ENCODE data around the gene NXF2B.
"Not testable (repeated sequence)": the region's sequence is repeated elsewhere in the genome, so short reads cannot be mapped to it uniquely, and the experiment has no call there.

NXF2B gene

GRCh38 chrX:102439908-102440307, at the start of gene NXF2B:
TSS of gene NXF2B (minus strand) at chrX:102440008. CDS start at chrX:102380036, 59,972 bp downstream.
- in situ Hi-C loops (cut with HindIII; ENCODE audit: low sequenced_read_pairs) = not testable (repeated sequence)

GRCh38 chrX:102478765-102479164, 39.0 kb upstream of the NXF2B start:
- in situ Hi-C loops (cut with HindIII; ENCODE audit: low sequenced_read_pairs) = not testable (repeated sequence)

GRCh38 chrX:102471762-102472220, 32.0 kb upstream of the NXF2B start, which contains the start of gene TCP11X2:
TSS of gene TCP11X2 (minus strand) at chrX:102471812.
- in situ Hi-C loops (cut with HindIII; ENCODE audit: low sequenced_read_pairs) = not testable (repeated sequence)

- in situ Hi-C loops (cut with HindIII; ENCODE audit: low sequenced_read_pairs) = not testable (repeated sequence)
These were observed 30.4 kb upstream of the NXF2B start for GRCh38 chrX:102470215-102470614.

- in situ Hi-C loops (cut with HindIII; ENCODE audit: low sequenced_read_pairs) = not testable (repeated sequence)
These were observed 18.8 kb upstream of the NXF2B start for GRCh38 chrX:102458615-102459014.

- in situ Hi-C loops (cut with HindIII; ENCODE audit: low sequenced_read_pairs) = not testable (repeated sequence)
These were observed 25.3 kb downstream of the NXF2B start for GRCh38 chrX:102414493-102414892.

- in situ Hi-C loops (cut with HindIII; ENCODE audit: low sequenced_read_pairs) = no loop called here
These were observed 93.9 kb downstream of the NXF2B start for GRCh38 chrX:102345916-102346315.

GRCh38 chrX:102341867-102342266, 97.9 kb downstream of the NXF2B start:
- in situ Hi-C loops (cut with HindIII; ENCODE audit: low sequenced_read_pairs) = no loop called here

- in situ Hi-C loops (cut with HindIII; ENCODE audit: low sequenced_read_pairs) = no loop called here
These were observed 100.2 kb downstream of the NXF2B start for GRCh38 chrX:102339312-102340298.

- in situ Hi-C loops (cut with HindIII; ENCODE audit: low sequenced_read_pairs) = no loop called here
These were observed 101.6 kb downstream of the NXF2B start for GRCh38 chrX:102338162-102338561.
